Stimulated activated CD8-positive, alpha-beta memory T cell treated with anti-CD3 and anti-CD28 coated beads, Interleukin-4, amount 100 ng/mL, for 4 hours (primary cell): ENCODE measurements around the gene RASA3.
"Not testable (repeated sequence)": the region's sequence is repeated elsewhere in the genome, so short reads cannot be mapped to it uniquely, and the experiment has no call there.

Experiments
- DNase-seq, 2 donors: peaks; one replicate each; pipeline ENCODE4 v3.0.0-alpha.2; 2020; ENCODE audit warnings: low read depth in 2 of 2, low spot score in 1 of 2

RASA3 gene

GRCh38 chr13:114128624-114129522 lies 3.5 kb downstream of the RASA3 start:
- peak; percentile 84 to 92 for DNase-seq

DNA sequence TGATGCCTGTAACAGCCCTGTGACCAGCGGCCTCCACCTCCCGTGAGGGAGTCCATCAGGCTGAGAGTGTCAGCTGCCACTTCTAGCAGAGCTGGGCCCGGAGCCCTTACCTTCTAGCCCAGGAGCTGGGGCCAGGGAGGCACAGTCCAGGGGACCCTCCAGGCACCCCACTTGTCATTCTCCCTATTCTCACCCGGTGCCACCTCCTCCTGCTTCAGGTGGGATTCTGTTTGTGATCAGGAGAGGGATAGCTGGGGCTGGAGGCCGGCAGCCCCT lies 4.1 kb downstream of the RASA3 start:
- DNase-seq, result no peak

DNA sequence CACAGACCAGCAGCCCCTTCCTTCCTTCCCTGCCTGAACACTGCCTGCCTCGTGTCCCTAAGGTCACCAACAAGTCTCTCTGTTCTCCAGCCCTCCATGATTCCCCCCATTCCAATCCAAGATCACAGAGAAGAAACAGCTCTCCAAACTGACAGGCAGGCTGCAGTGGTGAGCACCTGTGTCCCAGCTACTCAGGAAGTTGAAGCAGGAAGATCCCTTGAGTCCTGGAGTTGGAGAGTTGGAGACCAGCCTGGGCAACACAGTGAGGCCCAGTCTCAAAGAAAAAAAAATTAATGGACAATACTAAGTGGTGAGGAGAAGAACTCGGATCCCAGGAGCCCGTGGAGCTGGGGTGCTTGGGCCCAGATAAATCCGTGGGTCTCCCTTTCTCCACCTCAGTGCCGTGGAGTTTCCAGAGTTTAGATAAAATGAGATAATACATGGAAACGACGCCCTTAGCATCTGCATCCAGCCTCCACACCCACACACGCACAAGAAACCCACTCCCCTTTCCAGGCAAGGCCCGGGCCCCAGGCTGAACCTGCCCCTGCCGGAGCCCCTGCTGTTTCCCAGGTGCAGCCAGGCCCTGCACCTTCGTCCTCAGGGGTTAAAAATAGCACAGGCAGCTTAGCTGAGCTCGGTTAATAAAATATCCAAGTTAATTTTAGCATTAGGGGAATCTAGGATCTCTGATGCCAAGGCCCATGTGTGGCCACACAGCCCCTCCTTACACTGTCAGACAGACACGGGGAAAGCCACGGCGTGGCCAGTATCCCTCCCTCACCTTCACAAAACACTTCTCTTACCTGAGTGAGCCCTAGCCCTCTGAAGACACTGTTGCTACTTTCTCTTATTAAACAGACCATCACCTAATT lies 4.7 kb downstream of the RASA3 start:
- no peak for DNase-seq

DNA sequence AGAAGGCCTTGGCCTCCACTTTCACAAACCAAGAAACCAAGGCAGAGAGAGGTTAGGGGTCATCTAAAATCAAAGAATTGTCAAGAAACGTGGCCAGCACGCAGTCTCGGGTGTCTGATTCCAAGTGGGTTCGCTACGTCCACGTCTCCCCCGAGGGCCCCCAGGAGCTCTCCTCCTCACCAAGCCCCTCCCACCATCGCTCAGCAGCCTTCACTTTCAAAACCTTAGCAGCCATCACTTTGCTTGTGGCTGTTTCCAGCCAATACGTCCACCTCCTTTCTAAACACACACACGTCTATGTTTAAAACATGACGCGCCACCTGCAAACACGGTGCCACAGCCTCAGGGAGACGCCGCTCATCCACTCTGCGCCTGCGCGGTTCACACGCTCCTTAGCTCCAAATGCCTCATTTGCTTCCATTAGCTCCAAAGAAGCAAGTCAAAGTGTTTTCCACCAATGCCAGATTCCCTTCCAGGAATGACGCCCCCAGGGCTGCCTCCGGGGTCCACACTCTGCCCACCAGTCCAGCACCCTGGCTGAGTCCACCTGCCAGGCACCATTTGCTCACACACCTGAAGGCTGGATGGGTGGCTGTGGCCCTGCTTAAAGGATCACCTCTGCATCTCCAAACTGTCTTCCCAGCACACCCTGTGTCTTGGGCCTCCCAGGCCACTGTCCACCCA lies 5.5 kb downstream of the RASA3 start:
- no peak for DNase-seq

DNA sequence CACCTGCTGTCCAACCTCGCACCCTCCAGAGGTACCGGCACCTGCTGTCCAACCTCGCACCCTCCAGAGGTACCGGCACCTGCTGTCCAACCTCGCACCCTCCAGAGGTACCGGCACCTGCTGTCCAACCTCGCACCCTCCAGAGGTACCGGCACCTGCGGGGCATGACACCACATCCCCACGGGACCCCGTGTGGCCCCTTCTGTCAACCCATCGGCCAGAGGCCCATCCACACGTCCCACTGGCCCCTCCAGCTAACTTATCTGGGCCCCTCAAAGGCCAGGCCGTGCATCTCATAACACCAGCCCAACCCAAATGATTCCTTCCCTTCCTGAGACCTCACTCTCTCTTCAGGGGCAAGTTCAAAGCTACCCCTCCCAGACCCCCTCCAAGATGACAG lies 6.3 kb downstream of the RASA3 start:
- not testable (repeated sequence) for DNase-seq

DNA sequence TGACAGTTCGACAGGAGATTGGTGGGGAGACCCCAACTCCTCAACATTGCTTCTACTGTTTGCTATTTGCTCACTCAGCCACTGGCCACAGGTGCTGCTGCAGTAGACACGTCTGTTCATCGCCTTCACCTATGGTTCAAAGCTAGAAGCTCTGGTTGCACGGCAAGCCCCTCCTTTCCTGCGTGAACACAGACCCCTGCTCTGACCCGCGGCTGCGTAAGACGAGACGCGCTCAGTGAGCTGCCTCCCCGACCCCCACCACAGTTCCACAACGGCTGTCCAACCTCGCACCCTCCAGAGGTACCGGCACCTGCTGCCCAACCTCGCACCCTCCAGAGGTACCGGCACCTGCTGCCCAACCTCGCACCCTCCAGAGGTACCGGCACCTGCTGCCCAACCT lies 6.8 kb downstream of the RASA3 start:
- no peak for DNase-seq

DNA sequence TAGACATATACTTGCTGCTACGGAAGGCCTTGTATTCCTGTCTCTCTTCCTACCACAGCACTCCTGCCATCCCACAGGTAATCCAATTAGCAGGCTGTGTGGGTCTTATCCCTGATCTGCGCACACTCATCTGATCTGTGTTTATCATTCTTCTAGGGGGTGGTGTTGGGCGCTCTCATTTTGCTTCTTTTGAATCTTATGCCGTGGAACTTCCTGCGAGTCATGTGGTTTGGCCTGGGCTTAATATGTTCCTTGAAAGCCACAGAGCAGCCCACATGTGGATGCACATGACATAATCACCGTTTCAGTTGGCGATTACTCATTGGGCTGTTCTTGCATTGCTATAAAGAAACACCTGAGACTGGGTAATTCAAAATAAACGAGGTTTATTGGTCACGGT lies 7.5 kb downstream of the RASA3 start:
- peak in 1 of 2 donors; percentile 68 for DNase-seq

GRCh38 chr13:114124431-114124830 lies 8.0 kb downstream of the RASA3 start:
- DNase-seq, result no peak

- no peak for DNase-seq
Observed at GRCh38 chr13:114123876-114124275, 8.5 kb downstream of the RASA3 start.

DNA sequence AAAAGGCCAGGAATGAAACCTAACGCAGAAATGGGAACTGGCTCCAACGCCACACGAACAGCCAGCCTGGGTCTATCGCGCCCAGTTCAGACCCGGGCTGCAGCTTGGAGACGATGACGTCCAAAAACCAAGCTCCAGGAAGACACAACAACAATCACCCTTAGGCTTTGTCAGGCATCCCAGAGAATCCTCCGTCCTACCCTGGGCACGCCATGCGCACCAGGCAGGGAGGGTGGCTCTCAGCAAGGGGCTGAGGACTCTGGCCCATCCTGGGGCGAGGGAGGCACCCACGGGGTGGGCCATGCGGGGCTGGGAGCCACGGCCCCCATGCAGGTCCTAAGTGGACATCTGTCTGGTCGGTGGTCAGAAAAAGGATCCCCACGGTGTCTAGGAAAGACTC lies 9.0 kb downstream of the RASA3 start:
- DNase-seq, result no peak

- DNase-seq, result no peak
Observed at GRCh38 chr13:114122591-114123211, 9.7 kb downstream of the RASA3 start.

GRCh38 chr13:114122127-114122511 lies 10.3 kb downstream of the RASA3 start:
- DNase-seq, result no peak

DNA sequence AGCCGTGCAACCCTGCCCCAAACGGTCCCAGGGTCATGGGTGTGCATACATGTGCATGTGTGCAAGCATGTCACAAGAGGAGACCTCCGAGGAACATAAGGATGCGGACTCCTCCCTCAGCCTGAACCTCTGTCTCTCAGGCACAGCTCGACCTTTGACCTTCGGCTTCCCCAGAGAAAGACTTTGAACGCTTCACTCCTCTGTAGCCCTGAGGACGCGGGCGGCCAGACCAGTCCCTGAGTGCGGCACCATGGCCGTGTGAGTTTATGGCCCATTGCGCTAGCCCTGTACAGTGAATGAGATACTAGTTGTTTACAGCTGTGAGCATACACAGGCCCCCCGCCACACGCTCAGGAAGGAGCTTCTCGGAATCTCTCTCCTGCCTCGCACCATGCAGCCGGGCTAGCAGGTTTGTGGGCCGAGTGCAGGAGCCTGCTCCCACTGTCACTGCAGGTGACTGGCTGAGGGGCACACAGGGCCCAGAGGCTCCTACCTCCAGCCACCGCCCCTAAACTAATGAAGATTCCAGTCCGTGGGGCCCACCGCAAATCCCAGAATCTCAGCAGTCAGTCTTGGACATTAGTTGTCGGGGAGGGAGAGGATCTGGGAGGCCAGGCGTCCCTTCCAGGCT lies 10.8 kb downstream of the RASA3 start:
- DNase-seq, result no peak

GRCh38 chr13:114121031-114121430 lies 11.4 kb downstream of the RASA3 start:
- DNase-seq, result no peak

DNA sequence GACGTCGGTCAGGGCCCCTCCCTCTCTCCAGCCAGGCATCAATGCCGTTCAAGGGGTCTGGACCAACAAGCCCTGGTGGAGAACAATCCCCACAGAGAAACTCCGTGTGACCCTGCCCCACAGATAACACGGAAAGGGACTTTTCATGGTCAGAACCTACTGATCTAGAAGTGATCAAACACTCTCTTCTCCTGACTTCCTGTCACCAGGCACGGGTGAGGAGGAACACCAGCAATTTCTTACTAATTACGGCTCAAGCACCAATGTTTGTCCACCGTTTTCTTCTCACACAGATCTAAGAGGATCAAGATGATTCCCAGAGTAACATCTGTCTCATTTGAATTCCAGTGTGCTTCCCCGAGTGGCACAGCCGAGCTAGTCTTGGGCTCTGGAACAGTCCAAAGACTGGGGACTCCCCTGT lies 11.8 kb downstream of the RASA3 start:
- DNase-seq, result no peak

GRCh38 chr13:114119196-114119595 lies 13.2 kb downstream of the RASA3 start:
- no peak for DNase-seq

GRCh38 chr13:114118511-114119123 lies 13.8 kb downstream of the RASA3 start:
- DNase-seq, result no peak

DNA sequence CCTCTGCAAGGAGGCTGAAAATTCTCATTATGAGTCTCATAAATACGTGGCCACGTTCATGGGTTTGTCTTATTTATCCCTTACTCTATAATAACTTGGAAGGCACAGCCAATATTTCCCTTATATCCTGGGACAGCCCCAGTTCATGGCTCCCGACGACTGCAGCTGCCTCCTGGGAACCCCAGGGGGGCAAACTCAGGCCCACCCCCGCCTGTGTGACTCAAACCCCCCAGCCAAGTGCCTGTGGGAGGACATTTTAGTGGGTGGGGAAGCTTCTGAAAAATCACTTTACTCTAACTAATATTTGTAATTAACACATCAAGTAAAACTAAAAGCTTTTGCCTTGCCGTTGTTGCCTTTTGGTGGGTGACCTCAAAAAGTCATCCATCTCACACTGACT lies 14.3 kb downstream of the RASA3 start:
- DNase-seq, result no peak

GRCh38 chr13:114117341-114117874 lies 15.0 kb downstream of the RASA3 start:
- DNase-seq, result not testable (repeated sequence)

DNA sequence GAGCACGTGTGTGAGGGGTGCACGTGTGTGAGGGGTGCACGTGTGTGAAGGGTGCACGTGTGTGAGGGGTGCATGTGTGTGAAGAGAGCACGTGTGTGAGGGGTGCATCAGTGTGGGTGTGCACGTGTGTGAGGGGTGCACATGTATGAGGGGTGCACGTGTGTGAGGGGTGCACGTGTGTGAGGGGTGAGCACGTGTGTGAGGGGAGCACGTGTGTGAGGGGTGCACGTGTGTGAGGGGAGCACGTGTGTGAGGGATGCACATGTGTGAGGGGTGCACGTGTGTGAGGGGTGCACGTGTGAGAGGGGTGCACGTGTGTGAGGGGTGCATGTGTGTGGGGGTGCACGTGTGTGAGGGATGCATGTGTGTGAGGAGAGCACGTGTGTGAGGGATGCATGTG lies 15.7 kb downstream of the RASA3 start:
- no peak for DNase-seq
